HEK293T (cell line): Measurements from ENCODE around the gene SENP3.

Experiments
- CTCF ChIA-PET: fragments of 350-600 bp; formaldehyde crosslinking; extraction: SDS; loops from one replicate; lab custom pipeline; 2021; ENCODE audit warnings: antibody characterized with exemption, inconsistent platforms; lab: Yijun Ruan, JAX
- POLR2A ChIA-PET: fragments of 350-600 bp; formaldehyde crosslinking; extraction: SDS; loops from one replicate; lab custom pipeline; 2020; ENCODE audit warnings: antibody characterized with exemption, inconsistent platforms; lab: Yijun Ruan, JAX
- DNase-seq: peaks from one replicate; pipeline ENCODE4 v3.0.0; 2012; ENCODE audit warnings: mixed read lengths; ENCODE audit errors: extremely low spot score
- ARNT ChIP-seq: fragments of 450-650 bp; IDR thresholded peaks from 2 replicates; pipeline ENCODE4 v1.6.1; 2017; ENCODE audit warnings: mild to moderate bottlenecking
- BHLHE40 ChIP-seq: fragments of 450-650 bp; IDR thresholded peaks from 2 replicates; pipeline ENCODE4 v1.6.1; 2016; ENCODE audit warnings: mild to moderate bottlenecking, moderate library complexity, borderline replicate concordance
- CTBP1 ChIP-seq: fragments of 450-650 bp; IDR thresholded peaks from 2 replicates; pipeline ENCODE4 v1.6.1; 2016; ENCODE audit warnings: borderline replicate concordance
- ELF4 ChIP-seq: fragments of 450-650 bp; IDR thresholded peaks from 2 replicates; pipeline ENCODE4 v1.6.1; 2017; ENCODE audit warnings: antibody characterized with exemption
- FOXA1 ChIP-seq: fragments of 450-650 bp; IDR thresholded peaks from 2 replicates; pipeline ENCODE4 v1.6.1; 2016; ENCODE audit warnings: mild to moderate bottlenecking
- FOXK2 ChIP-seq: fragments of 450-650 bp; IDR thresholded peaks from 2 replicates; pipeline ENCODE4 v1.6.1; 2016; ENCODE audit warnings: mild to moderate bottlenecking
- FOXM1 ChIP-seq: fragments of 450-650 bp; IDR thresholded peaks from 2 replicates; pipeline ENCODE4 v1.6.1; 2017; ENCODE audit warnings: mild to moderate bottlenecking, borderline replicate concordance
- HDGF ChIP-seq: fragments of 450-650 bp; IDR thresholded peaks from 2 replicates; pipeline ENCODE4 v1.6.1; 2017; ENCODE audit warnings: antibody characterized with exemption, borderline replicate concordance
- L3MBTL2 ChIP-seq: fragments of 450-650 bp; conservative IDR thresholded peaks from 2 replicates; pipeline ENCODE4 v1.6.1; 2016; ENCODE audit warnings: mild to moderate bottlenecking
- LEF1 ChIP-seq: fragments of 450-650 bp; IDR thresholded peaks from 2 replicates; pipeline ENCODE4 v1.6.1; 2017; ENCODE audit warnings: mild to moderate bottlenecking, borderline replicate concordance
- NFRKB ChIP-seq: fragments of 450-650 bp; IDR thresholded peaks from 2 replicates; pipeline ENCODE4 v1.6.1; 2016; ENCODE audit warnings: mild to moderate bottlenecking, moderate library complexity
- SP1 ChIP-seq: fragments of 450-650 bp; IDR thresholded peaks from 2 replicates; pipeline ENCODE4 v1.6.1; 2017
- SUZ12 ChIP-seq: fragments of 450-650 bp; IDR thresholded peaks from 2 replicates; pipeline ENCODE4 v1.6.1; 2016; ENCODE audit warnings: mild to moderate bottlenecking
- TARDBP ChIP-seq: fragments of 450-650 bp; IDR thresholded peaks from 2 replicates; pipeline ENCODE4 v1.6.1; 2016
- ZNF384 ChIP-seq: fragments of 450-650 bp; IDR thresholded peaks from 2 replicates; pipeline ENCODE4 v1.6.1; 2016
- TF ChIP-seq, protein P1 (sequence below): fragments of 450-650 bp; IDR thresholded peaks from 2 replicates; pipeline ENCODE4 v1.6.1; 2016

The SENP3 gene

GRCh38 chr17:7561589-7562207 is at the start of gene SENP3:
TSS of gene SENP3 (plus strand) at chr17:7561919. CDS start at chr17:7563077, 1,158 bp downstream.
- DNase-seq: peak; percentile 97
- ChIA-PET POLR2A (interaction anchor here (0.8 to 2.8 kb wide), 18 partner anchors 8 to 516 kb away, joined by 3 to 25 read pairs (median 6); partner anchors contain the start of genes CD68, FXR2, MPDU1 and SLC2A4), CTCF (interaction anchor here (0.7 to 2.5 kb wide), 10 partner anchors 9 to 205 kb away, joined by 3 to 43 read pairs (median 6); partner anchors contain the start of gene TNFSF12)
- TF ChIP-seq, protein P1, sequence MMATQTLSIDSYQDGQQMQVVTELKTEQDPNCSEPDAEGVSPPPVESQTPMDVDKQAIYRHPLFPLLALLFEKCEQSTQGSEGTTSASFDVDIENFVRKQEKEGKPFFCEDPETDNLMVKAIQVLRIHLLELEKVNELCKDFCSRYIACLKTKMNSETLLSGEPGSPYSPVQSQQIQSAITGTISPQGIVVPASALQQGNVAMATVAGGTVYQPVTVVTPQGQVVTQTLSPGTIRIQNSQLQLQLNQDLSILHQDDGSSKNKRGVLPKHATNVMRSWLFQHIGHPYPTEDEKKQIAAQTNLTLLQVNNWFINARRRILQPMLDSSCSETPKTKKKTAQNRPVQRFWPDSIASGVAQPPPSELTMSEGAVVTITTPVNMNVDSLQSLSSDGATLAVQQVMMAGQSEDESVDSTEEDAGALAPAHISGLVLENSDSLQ: no peak
- peak; percentile 70 for TF ChIP-seq L3MBTL2

DNA sequence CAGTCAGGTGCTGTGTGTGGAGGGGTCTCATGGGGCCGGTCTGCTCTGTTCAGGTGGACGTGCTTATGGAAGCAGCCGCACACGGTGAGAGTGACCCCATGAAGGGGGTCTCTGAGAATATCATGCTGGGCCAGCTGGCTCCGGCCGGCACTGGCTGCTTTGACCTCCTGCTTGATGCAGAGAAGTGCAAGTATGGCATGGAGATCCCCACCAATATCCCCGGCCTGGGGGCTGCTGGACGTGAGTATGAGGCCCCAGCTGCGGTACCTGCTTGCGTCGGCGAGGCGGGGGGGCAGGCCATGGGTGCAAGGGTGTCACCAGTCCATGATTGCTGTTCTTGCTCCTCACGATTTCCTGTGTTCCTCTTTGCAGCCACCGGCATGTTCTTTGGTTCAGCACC is 49.6 kb upstream of the SENP3 start:
- CTCF ChIA-PET: no interaction called here
- DNase-seq: no peak
- POLR2A ChIA-PET: no interaction called here
- no peak for TF ChIP-seq BHLHE40

DNA sequence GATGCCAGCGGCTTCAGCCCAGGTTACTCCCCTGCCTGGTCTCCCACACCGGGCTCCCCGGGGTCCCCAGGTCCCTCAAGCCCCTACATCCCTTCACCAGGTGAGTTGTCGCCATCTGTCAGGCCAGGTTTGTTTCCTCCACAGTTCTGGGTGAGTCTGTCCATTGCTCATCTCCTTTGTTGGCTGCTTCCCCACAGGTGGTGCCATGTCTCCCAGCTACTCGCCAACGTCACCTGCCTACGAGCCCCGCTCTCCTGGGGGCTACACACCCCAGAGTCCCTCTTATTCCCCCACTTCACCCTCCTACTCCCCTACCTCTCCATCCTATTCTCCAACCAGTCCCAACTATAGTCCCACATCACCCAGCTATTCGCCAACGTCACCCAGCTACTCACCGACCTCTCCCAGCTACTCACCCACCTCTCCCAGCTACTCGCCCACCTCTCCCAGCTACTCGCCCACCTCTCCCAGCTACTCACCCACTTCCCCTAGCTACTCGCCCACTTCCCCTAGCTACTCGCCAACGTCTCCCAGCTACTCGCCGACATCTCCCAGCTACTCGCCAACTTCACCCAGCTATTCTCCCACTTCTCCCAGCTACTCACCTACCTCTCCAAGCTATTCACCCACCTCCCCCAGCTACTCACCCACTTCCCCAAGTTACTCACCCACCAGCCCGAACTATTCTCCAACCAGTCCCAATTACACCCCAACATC is 48.7 kb upstream of the SENP3 start:
- POLR2A ChIA-PET: interaction anchor here (0.8 to 4.0 kb wide), 2 partner anchors 48 to 109 kb away, joined by 3 to 25 read pairs; partner anchors contain the start of gene TMEM256
- TF ChIP-seq TARDBP (no peak), LEF1 (no peak), HDGF (no peak), FOXA1 (no peak), NFRKB (no peak), FOXK2 (no peak), FOXM1 (no peak), ARNT (no peak), BHLHE40 (no peak)
- no peak for DNase-seq
- CTCF ChIA-PET: interaction anchor here (0.7 to 4.4 kb wide), 2 partner anchors 10 to 48 kb away, joined by 3 to 43 read pairs; partner anchors contain the start of gene SENP3

DNA sequence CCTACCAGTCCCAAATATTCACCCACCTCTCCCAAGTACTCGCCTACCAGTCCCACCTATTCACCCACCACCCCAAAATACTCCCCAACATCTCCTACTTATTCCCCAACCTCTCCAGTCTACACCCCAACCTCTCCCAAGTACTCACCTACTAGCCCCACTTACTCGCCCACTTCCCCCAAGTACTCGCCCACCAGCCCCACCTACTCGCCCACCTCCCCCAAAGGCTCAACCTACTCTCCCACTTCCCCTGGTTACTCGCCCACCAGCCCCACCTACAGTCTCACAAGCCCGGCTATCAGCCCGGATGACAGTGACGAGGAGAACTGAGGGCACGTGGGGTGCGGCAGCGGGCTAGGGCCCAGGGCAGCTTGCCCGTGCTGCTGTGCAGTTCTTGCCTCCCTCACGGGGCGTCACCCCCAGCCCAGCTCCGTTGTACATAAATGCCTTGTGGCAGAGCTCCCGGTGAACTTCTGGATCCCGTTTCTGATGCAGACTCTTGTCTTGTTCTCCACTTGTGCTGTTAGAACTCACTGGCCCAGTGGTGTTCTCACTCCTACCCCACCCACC is 47.8 kb upstream of the SENP3 start:
- TF ChIP-seq L3MBTL2 (no peak), ZNF384 (no peak), FOXA1 (no peak), HDGF (no peak), FOXM1 (no peak), CTBP1 (no peak), BHLHE40 (no peak), SUZ12 (no peak), FOXK2 (no peak), TARDBP (no peak), LEF1 (no peak), SP1 (no peak), NFRKB (no peak), ELF4 (no peak), ARNT (no peak)
- TF ChIP-seq, protein P1: no peak
- CTCF ChIA-PET: interaction anchor here (1.1 to 4.4 kb wide), 2 partner anchors 9 to 47 kb away, joined by 5 to 43 read pairs; partner anchors contain the start of gene SENP3
- no peak for DNase-seq
- POLR2A ChIA-PET: interaction anchor here (4.0 kb wide), 1 partner anchor 47 kb away, joined by 25 read pairs; no protein-coding TSS in a partner anchor

GRCh38 chr17:7515911-7516610 is 45.7 kb upstream of the SENP3 start:
- CTCF ChIA-PET: interaction anchor here (0.6 to 4.4 kb wide), 3 partner anchors 45 to 160 kb away, joined by 3 to 43 read pairs (median 4); partner anchors contain the start of gene SENP3
- DNase-seq: no peak
- no peak for TF ChIP-seq L3MBTL2
- no peak for TF ChIP-seq CTBP1
- TF ChIP-seq SUZ12: no peak
- TF ChIP-seq HDGF: no peak
- TF ChIP-seq FOXM1: no peak
- TF ChIP-seq ARNT: no peak
- no peak for TF ChIP-seq NFRKB
- POLR2A ChIA-PET: interaction anchor here (1.4 to 4.0 kb wide), 2 partner anchors 45 to 68 kb away, joined by 3 to 25 read pairs; partner anchors contain the start of gene MPDU1

DNA sequence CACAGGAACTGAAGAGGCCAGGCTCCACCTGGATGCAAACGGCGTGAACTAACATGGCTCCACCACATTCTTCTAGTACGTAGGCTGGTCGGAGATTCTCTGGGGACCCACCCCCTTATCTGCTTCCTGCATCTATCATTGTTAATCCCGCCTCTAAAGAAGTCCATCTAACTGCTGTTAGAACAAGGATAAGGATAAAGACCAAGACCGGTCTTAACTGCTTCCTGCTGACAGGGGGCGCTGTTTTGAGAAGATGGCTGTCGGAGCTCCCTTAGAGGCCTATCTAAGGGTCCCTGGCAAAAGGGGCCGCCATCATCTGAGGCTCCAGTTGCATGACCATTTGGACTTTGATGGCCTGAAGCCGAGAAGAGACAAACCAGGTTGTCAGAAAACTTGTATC is 38.7 kb upstream of the SENP3 start:
- ChIA-PET CTCF (interaction anchor here (0.5 to 2.0 kb wide), 6 partner anchors 9 to 38 kb away, joined by 3 to 8 read pairs (median 5); partner anchors contain the start of gene SENP3), POLR2A (no interaction called here)
- peak; percentile 49 for DNase-seq
- TF ChIP-seq, protein P1: peak; percentile 33; the same call in 1 of the 2 replicates
- TF ChIP-seq SP1: no peak
